Caco-2 (cell line): ENCODE results near the gene ACOX1. TPM values are rescaled to one million over a fixed set of nuclear protein-coding genes. Genes with fewer than 3 reads are reported as not detected.

Experiments used
- BruUV-seq: library from RNA; stranded (reverse); fragments of 400-500 nt; replicated peaks from 2 replicates; lab custom pipeline; 2021; lab: Mats Ljungman, UMichigan
- CTCF ChIA-PET: fragments of 300-600 bp; sonication (Branson Sonifier 250); formaldehyde crosslinking; loops from one replicate; lab custom pipeline; 2022; ENCODE audit warnings: antibody characterized with exemption; lab: Charles Lee
- POLR2A ChIA-PET: fragments of 300-600 bp; sonication (Branson Sonifier 250); formaldehyde crosslinking; loops from one replicate; lab custom pipeline; 2022; ENCODE audit warnings: antibody characterized with exemption; lab: Charles Lee
- DNase-seq, 2 experiments: peaks; one replicate each; pipeline versions ENCODE4 v3.0.0 to v3.0.0-alpha.2; 2020 to 2022
- H3K27me3 ChIP-seq: replicated peaks from 2 replicates; pipeline ENCODE4 v1.6.0; 2011; ENCODE audit warnings: low read length; ENCODE audit not compliant: control insufficient read depth, insufficient read depth
- H3K36me3 ChIP-seq: 2 replicates; pipeline ENCODE4 v1.5.1; 2011; ENCODE audit warnings: low read length; ENCODE audit not compliant: control insufficient read depth, insufficient read depth
- H3K4me1 ChIP-seq: fragments of 250-450 bp; sonication (Bioruptor Pico); 2 replicates; pipeline ENCODE4 v1.5.1; 2020; ENCODE audit warnings: mild to moderate bottlenecking
- H3K4me3 ChIP-seq: 2 replicates; pipeline ENCODE4 v1.5.1; 2011; ENCODE audit warnings: low read depth, mild to moderate bottlenecking, control low read depth, low read length
- H3K9me3 ChIP-seq: fragments of 250-450 bp; sonication (Bioruptor Pico); 2 replicates; pipeline ENCODE4 v1.5.1; 2020; ENCODE audit warnings: mild to moderate bottlenecking, moderate library complexity
- H3K27ac Mint-ChIP-seq: one replicate; pipeline ENCODE4 v1.8.0; 2022; ENCODE audit warnings: mixed read lengths; ENCODE audit not compliant: unreplicated experiment
- H3K27me3 Mint-ChIP-seq: one replicate; pipeline ENCODE4 v1.8.0; 2022; ENCODE audit warnings: mixed read lengths; ENCODE audit not compliant: insufficient read depth, unreplicated experiment
- H3K36me3 Mint-ChIP-seq: one replicate; pipeline ENCODE4 v1.8.0; 2022; ENCODE audit warnings: mild to moderate bottlenecking, mixed read lengths; ENCODE audit not compliant: insufficient read depth, unreplicated experiment
- H3K4me1 Mint-ChIP-seq: one replicate; pipeline ENCODE4 v1.8.0; 2022; ENCODE audit warnings: low read depth, mixed read lengths; ENCODE audit not compliant: unreplicated experiment
- H3K4me3 Mint-ChIP-seq: one replicate; pipeline ENCODE4 v1.8.0; 2022; ENCODE audit warnings: mild to moderate bottlenecking, moderate library complexity, mixed read lengths; ENCODE audit not compliant: unreplicated experiment
- H3K9me3 Mint-ChIP-seq: one replicate; pipeline ENCODE4 v1.8.0; 2022; ENCODE audit warnings: mixed read lengths; ENCODE audit not compliant: unreplicated experiment
- CTCF ChIP-seq, 2 experiments: fragments of 200-600 bp in 1 of 2; IDR thresholded peaks; 1 replicate in 1 of 2; 2 replicates in 1 of 2; pipeline versions ENCODE4 v1.5.1 to v1.8.0; 2011 to 2022; ENCODE audit warnings: antibody characterized with exemption in 1 of 2, control low read depth in 1 of 2, inconsistent platforms in 1 of 2, low read depth in 1 of 2, low read length in 1 of 2, mild to moderate bottlenecking in 1 of 2, moderate library complexity in 1 of 2; ENCODE audit not compliant: insufficient read depth in 1 of 2, severe bottlenecking in 1 of 2, unreplicated experiment in 1 of 2
- intact Hi-C: fragments of 100-400 bp; cut with micrococcal nuclease; formaldehyde crosslinking; loops from one replicate; pipeline ENCODE4 v1.10.0; 2022; ENCODE audit not compliant: unreplicated experiment
- total RNA-seq: library from RNA; stranded (reverse); gene quantifications from 2 replicates; pipeline ENCODE4 v1.2.3, GENCODE V29; 2022

The ACOX1 gene
- total RNA-seq, 1 experiment from 2014 or later, result 48.3 TPM

GRCh38 chr17:75900691-75901533 lies 78.1 kb downstream of the ACOX1 start:
- intact Hi-C loops, result no loop called here
- H3K9me3 Mint-ChIP-seq, result no peaks in the 10 kb centered on the region
- Histone ChIP-seq H3K27me3 (no peaks in the 10 kb centered on the region), H3K4me3 (no peak overlapping the region), H3K36me3 (peaks cover 4% of the 10 kb centered on the region; the same call in 1 of the 2 replicates), H3K4me1 (peaks cover 14% of the 10 kb centered on the region), H3K9me3 (no peaks in the 10 kb centered on the region)
- no peak for TF ChIP-seq CTCF (IDR thresholded peaks at IDR 0.05; ENCODE audit: insufficient read depth in 1 of 2, low read depth in 1 of 2, low read length in 1 of 2, severe bottlenecking in 1 of 2, unreplicated experiment in 1 of 2)
- H3K27me3 Mint-ChIP-seq, result no peaks in the 10 kb centered on the region
- CTCF ChIA-PET, result no interaction called here
- H3K4me3 Mint-ChIP-seq, result no peak overlapping the region
- DNase-seq, result no peak
- peaks cover 72% of the 10 kb centered on the region for H3K36me3 Mint-ChIP-seq
- POLR2A ChIA-PET, result no interaction called here
- H3K27ac Mint-ChIP-seq, result no peak overlapping the region
- no peaks in the 10 kb centered on the region for H3K4me1 Mint-ChIP-seq
- BruUV-seq, result no TSS peak

GRCh38 chr17:75899767-75900468 lies 79.0 kb downstream of the ACOX1 start:
- Mint-ChIP-seq H3K4me3 (no peak overlapping the region), H3K36me3 (peaks cover 76% of the 10 kb centered on the region), H3K9me3 (no peaks in the 10 kb centered on the region), H3K4me1 (peaks cover 9% of the 10 kb centered on the region), H3K27ac (no peak overlapping the region), H3K27me3 (no peaks in the 10 kb centered on the region)
- DNase-seq, result no peak
- Histone ChIP-seq H3K9me3 (no peaks in the 10 kb centered on the region), H3K27me3 (no peaks in the 10 kb centered on the region), H3K36me3 (peaks cover 4% of the 10 kb centered on the region; the same call in 1 of the 2 replicates), H3K4me1 (peaks cover 19% of the 10 kb centered on the region), H3K4me3 (no peak overlapping the region)
- CTCF ChIA-PET, result interaction anchor here (0.6 kb wide), 1 partner anchor 437 kb away, joined by 3 read pairs; no protein-coding TSS in a partner anchor
- no peak for TF ChIP-seq CTCF (IDR thresholded peaks at IDR 0.05; ENCODE audit: insufficient read depth in 1 of 2, low read depth in 1 of 2, low read length in 1 of 2, severe bottlenecking in 1 of 2, unreplicated experiment in 1 of 2)
- POLR2A ChIA-PET, result no interaction called here
- no TSS peak for BruUV-seq
- intact Hi-C loops, result loop anchor here (5.0 kb wide), 1 partner anchor 118 kb away; the partner anchor contains the start of gene UNK

DNA sequence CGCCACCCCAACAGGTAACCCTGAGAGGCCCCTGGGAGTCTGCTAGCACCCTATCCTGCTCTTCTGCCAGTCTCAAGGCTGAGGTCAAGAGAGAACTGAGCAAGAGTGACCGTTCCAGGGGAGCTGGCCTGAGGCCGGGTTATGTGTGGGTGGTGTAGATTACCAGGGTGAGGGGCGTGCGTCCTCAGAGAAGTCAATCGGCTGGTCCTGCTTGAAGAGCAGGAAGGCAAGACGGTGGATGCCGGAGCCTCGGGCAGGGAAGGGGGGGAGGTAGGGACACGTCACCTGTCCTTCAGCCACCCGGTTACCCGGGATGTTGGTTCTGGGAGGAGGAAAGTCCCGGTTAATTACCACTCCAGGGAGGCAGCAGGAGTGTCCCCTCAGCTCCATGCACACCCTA lies 79.6 kb downstream of the ACOX1 start:
- H3K9me3 Mint-ChIP-seq, result no peaks in the 10 kb centered on the region
- H3K4me3 Mint-ChIP-seq, result no peak overlapping the region
- BruUV-seq, result no TSS peak
- Histone ChIP-seq H3K36me3 (peaks cover 4% of the 10 kb centered on the region; the same call in 1 of the 2 replicates), H3K4me1 (peaks cover 19% of the 10 kb centered on the region), H3K9me3 (no peaks in the 10 kb centered on the region), H3K4me3 (no peak overlapping the region), H3K27me3 (no peaks in the 10 kb centered on the region)
- CTCF ChIA-PET, result no interaction called here
- peaks cover 73% of the 10 kb centered on the region for H3K36me3 Mint-ChIP-seq
- H3K27me3 Mint-ChIP-seq, result no peaks in the 10 kb centered on the region
- H3K27ac Mint-ChIP-seq, result no peak overlapping the region
- no peak for DNase-seq
- POLR2A ChIA-PET, result no interaction called here
- TF ChIP-seq CTCF (IDR thresholded peaks at IDR 0.05; ENCODE audit: insufficient read depth in 1 of 2, low read depth in 1 of 2, low read length in 1 of 2, severe bottlenecking in 1 of 2, unreplicated experiment in 1 of 2), result no peak
- intact Hi-C loops, result loop anchor here (5.0 kb wide), 1 partner anchor 117 kb away; the partner anchor contains the start of gene UNK
- H3K4me1 Mint-ChIP-seq, result peaks cover 12% of the 10 kb centered on the region
